ENCODE results near the gene CCDC148.
"Not testable (repeated sequence)": the region's sequence is repeated elsewhere in the genome, so short reads cannot be mapped to it uniquely, and the experiment has no call there.

Gene CCDC148

DNA sequence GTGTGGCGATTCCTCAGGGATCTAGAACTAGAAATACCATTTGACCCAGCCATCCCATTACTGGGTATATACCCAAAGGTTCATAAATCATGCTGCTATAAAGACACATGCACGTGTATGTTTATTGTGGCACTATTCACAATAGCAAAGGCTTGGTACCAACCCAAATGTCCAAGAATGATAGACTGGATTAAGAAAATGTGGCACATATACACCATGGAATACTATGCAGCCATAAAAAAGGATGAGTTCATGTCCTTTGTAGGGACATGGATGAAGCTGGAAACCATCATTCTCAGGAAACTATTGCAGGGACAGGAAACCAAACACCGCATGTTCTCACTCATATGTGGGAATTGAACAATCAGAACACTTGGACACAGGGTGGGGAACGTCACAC lies 17.5 kb downstream of the CCDC148 start:
- not testable (repeated sequence) for H3K9me3 ChIP-seq (ENCODE audit: control insufficient read depth in 2 of 2, low read length in 2 of 2); H3K4me3 ChIP-seq (ENCODE audit: low read length in 2 of 2); H3K36me3 ChIP-seq (ENCODE audit: control insufficient read depth in 2 of 2, insufficient read depth in 2 of 2, low read length in 2 of 2); H3K4me1 ChIP-seq (ENCODE audit: control insufficient read depth in 2 of 2, insufficient read depth in 2 of 2, low read length in 2 of 2); H3K27ac ChIP-seq (ENCODE audit: low read depth in 2 of 2, low read length in 2 of 2); H3K27me3 ChIP-seq (ENCODE audit: control insufficient read depth in 2 of 2, insufficient read depth in 2 of 2, low read length in 2 of 2); H3K9ac ChIP-seq (ENCODE audit: low read depth in 1 of 2, low read length in 2 of 2)

DNA sequence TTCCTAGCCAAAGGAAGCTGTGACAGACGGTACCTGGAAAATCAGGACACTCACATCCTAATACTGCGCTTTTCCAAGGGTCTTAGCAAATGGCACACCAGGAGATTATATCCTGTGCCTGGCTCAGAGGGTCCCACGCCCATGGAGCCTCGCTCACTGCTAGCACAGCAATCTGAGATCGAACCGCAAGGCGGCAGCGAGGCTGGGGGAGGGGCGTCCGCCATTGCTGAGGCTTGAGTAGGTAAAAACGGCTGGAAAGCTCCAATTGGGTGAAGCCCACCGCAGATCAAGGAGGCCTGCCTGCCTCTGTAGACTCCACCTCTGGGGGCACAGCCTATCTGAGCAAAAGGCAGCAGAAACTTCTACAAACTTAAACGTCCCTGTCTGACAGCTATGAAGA lies 22.8 kb downstream of the CCDC148 start:
- not testable (repeated sequence) for H3K27ac ChIP-seq (ENCODE audit: low read depth in 2 of 2, low read length in 2 of 2); H3K36me3 ChIP-seq (ENCODE audit: control insufficient read depth in 2 of 2, insufficient read depth in 2 of 2, low read length in 2 of 2); H3K9me3 ChIP-seq (ENCODE audit: control insufficient read depth in 2 of 2, low read length in 2 of 2); H3K27me3 ChIP-seq (ENCODE audit: control insufficient read depth in 2 of 2, insufficient read depth in 2 of 2, low read length in 2 of 2); H3K9ac ChIP-seq (ENCODE audit: low read depth in 1 of 2, low read length in 2 of 2); H3K4me1 ChIP-seq (ENCODE audit: control insufficient read depth in 2 of 2, insufficient read depth in 2 of 2, low read length in 2 of 2); H3K4me3 ChIP-seq (ENCODE audit: low read length in 2 of 2)

DNA sequence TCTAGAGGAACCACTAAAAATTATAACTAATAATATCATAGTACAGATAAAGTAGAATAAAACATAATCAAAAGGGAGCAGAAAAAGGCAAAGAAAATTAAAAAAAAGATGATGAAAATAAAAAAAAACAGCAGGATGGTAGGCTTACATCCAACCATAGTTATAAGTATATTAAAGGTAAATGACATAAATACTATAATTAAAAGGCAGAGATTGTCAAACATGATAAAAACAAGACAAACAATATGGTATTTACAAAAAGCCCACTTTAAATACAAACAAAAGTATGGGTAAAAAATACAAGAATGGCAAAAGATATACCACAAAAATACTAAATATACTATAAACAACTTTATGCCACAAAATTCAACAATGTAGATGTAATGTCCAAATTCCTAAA lies 24.4 kb downstream of the CCDC148 start:
- Histone ChIP-seq H3K9me3 (ENCODE audit: control insufficient read depth in 2 of 2, low read length in 2 of 2) (peaks cover 0 to 3% of the 10 kb centered on the region in 2 donors), H3K27me3 (ENCODE audit: control insufficient read depth in 2 of 2, insufficient read depth in 2 of 2, low read length in 2 of 2) (no peaks in the 10 kb centered on the region), H3K27ac (ENCODE audit: low read depth in 2 of 2, low read length in 2 of 2) (no peak overlapping the region), H3K9ac (ENCODE audit: low read depth in 1 of 2, low read length in 2 of 2) (no peak overlapping the region), H3K36me3 (ENCODE audit: control insufficient read depth in 2 of 2, insufficient read depth in 2 of 2, low read length in 2 of 2) (no peaks in the 10 kb centered on the region), H3K4me1 (ENCODE audit: control insufficient read depth in 2 of 2, insufficient read depth in 2 of 2, low read length in 2 of 2) (no peaks in the 10 kb centered on the region), H3K4me3 (ENCODE audit: low read length in 2 of 2) (no peak overlapping the region)

DNA sequence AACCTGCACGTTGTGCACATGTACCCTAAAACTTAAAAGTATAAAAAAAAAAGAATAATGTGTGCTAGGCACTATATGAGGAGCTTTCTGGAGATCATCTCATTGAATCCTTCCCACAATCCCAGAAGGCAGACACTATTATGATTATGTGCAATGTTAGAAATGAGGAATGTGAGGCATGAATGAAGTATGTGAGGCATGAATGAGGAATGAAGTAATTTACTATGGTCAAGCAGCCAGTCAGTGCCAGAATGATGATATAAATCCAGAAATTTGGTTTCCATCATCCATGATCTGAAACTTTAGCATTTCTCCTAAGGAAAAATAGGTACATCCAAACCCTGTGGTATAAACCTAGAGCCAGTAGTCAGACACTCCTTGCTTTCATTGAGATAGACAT lies 42.0 kb downstream of the CCDC148 start:
- Histone ChIP-seq H3K9ac (ENCODE audit: low read depth in 1 of 2, low read length in 2 of 2) (no peak overlapping the region), H3K27me3 (ENCODE audit: control insufficient read depth in 2 of 2, insufficient read depth in 2 of 2, low read length in 2 of 2) (no peaks in the 10 kb centered on the region), H3K36me3 (ENCODE audit: control insufficient read depth in 2 of 2, insufficient read depth in 2 of 2, low read length in 2 of 2) (no peaks in the 10 kb centered on the region), H3K4me3 (ENCODE audit: low read length in 2 of 2) (no peak overlapping the region), H3K4me1 (ENCODE audit: control insufficient read depth in 2 of 2, insufficient read depth in 2 of 2, low read length in 2 of 2) (no peaks in the 10 kb centered on the region), H3K27ac (ENCODE audit: low read depth in 2 of 2, low read length in 2 of 2) (no peak overlapping the region), H3K9me3 (ENCODE audit: control insufficient read depth in 2 of 2, low read length in 2 of 2) (peaks cover 0 to 5% of the 10 kb centered on the region in 2 donors)

DNA sequence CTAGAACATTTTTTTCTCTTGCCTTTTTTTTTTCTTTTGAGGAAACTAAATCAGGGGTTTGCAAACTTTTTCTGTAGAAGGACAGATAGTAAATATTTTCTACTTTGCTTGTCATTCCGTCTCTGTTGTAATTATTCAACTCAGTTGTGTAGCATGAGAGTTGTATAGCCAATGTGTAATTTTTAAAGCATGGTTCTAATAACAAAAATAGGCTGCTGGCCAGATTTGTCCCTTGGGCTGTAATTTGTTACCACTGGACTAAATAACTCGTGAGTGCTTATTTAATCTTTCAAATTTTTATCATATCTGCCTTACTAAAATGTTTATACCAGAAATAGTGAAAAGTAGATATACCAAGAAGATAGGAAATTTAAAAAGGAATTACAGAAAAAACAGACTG lies 43.0 kb downstream of the CCDC148 start:
- Histone ChIP-seq H3K9me3 (ENCODE audit: control insufficient read depth in 2 of 2, low read length in 2 of 2) (peaks cover 0 to 5% of the 10 kb centered on the region in 2 donors), H3K36me3 (ENCODE audit: control insufficient read depth in 2 of 2, insufficient read depth in 2 of 2, low read length in 2 of 2) (no peaks in the 10 kb centered on the region), H3K9ac (ENCODE audit: low read depth in 1 of 2, low read length in 2 of 2) (no peak overlapping the region)

DNA sequence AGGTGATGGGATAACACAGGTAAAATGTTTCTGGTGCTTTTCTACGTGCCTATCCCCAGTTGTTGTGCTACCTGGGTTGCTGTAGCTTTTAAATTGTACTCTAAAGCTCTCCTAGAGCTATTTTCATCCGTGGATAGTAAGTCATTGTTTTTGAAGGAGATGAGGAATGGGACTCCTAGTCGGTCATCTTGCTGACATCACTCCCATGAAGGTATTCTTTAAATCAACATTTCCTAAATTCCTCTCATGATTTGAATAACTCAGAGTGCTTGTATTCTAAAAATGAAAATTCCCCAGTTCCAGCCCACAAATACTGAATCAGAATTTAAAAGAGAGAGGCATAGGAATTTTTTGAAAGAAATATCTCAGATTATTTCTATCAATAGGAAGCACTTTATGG lies 44.3 kb downstream of the CCDC148 start:
- no peaks in the 10 kb centered on the region for H3K4me1 ChIP-seq (ENCODE audit: control insufficient read depth in 2 of 2, insufficient read depth in 2 of 2, low read length in 2 of 2)
- no peak overlapping the region for H3K4me3 ChIP-seq (ENCODE audit: low read length in 2 of 2)
- no peaks in the 10 kb centered on the region for H3K27me3 ChIP-seq (ENCODE audit: control insufficient read depth in 2 of 2, insufficient read depth in 2 of 2, low read length in 2 of 2)
- H3K9ac ChIP-seq (ENCODE audit: low read depth in 1 of 2, low read length in 2 of 2) = no peak overlapping the region
- no peaks in the 10 kb centered on the region for H3K36me3 ChIP-seq (ENCODE audit: control insufficient read depth in 2 of 2, insufficient read depth in 2 of 2, low read length in 2 of 2)
- H3K9me3 ChIP-seq (ENCODE audit: control insufficient read depth in 2 of 2, low read length in 2 of 2) = peaks cover 0 to 5% of the 10 kb centered on the region in 2 donors
- no peak overlapping the region for H3K27ac ChIP-seq (ENCODE audit: low read depth in 2 of 2, low read length in 2 of 2)

More for the DNA sequence above, 43.0 kb downstream of the CCDC148 start:
- H3K27ac ChIP-seq (ENCODE audit: low read depth in 2 of 2, low read length in 2 of 2) = no peak overlapping the region
- no peaks in the 10 kb centered on the region for H3K27me3 ChIP-seq (ENCODE audit: control insufficient read depth in 2 of 2, insufficient read depth in 2 of 2, low read length in 2 of 2)
- H3K4me1 ChIP-seq (ENCODE audit: control insufficient read depth in 2 of 2, insufficient read depth in 2 of 2, low read length in 2 of 2) = no peaks in the 10 kb centered on the region
- H3K4me3 ChIP-seq (ENCODE audit: low read length in 2 of 2) = no peak overlapping the region

DNA sequence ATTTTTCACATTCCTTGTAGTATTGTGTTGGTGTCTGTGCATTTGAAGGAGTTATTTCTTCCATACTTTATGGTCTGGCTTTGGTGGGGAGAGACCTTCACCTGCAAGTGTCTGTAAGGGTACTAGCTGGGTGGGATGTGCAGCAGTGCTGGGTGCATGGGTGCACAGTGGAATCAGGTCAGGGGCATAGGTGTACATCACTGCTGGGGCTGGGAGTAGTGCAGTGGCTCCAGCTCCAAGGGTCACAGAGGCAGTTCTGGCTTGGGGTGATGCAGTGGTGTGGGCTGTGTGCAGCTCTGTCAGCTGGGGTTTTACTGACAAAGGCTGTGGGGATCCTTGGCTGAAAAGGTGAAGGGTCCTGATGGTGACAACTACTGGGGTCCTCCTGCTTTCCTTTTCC lies 44.8 kb downstream of the CCDC148 start:
- Histone ChIP-seq H3K36me3 (ENCODE audit: control insufficient read depth in 2 of 2, insufficient read depth in 2 of 2, low read length in 2 of 2) (no peaks in the 10 kb centered on the region), H3K9ac (ENCODE audit: low read depth in 1 of 2, low read length in 2 of 2) (no peak overlapping the region), H3K9me3 (ENCODE audit: control insufficient read depth in 2 of 2, low read length in 2 of 2) (peaks cover 0 to 5% of the 10 kb centered on the region in 2 donors), H3K4me3 (ENCODE audit: low read length in 2 of 2) (no peak overlapping the region), H3K27ac (ENCODE audit: low read depth in 2 of 2, low read length in 2 of 2) (no peak overlapping the region), H3K4me1 (ENCODE audit: control insufficient read depth in 2 of 2, insufficient read depth in 2 of 2, low read length in 2 of 2) (no peaks in the 10 kb centered on the region), H3K27me3 (ENCODE audit: control insufficient read depth in 2 of 2, insufficient read depth in 2 of 2, low read length in 2 of 2) (no peaks in the 10 kb centered on the region)

DNA sequence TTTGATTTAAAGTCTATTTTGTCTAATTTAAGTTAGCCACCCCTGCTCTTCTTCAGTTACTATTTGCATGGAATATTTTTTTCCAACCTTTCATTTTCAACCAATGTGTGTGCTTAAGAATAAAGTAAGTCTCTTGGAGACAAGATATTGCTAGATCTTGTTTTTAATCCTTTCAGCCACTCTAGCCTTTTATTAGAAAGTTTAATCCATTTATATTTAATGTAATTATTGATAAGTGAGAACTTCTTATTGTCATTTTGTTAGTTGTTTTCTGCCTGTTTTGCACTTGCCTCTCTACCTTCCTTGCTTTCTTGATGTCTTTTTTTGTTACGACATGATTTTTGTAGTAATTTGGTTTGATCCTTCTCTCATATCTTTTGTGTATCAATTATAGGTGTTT lies 46.4 kb downstream of the CCDC148 start:
- no peaks in the 10 kb centered on the region for H3K36me3 ChIP-seq (ENCODE audit: control insufficient read depth in 2 of 2, insufficient read depth in 2 of 2, low read length in 2 of 2)
- H3K4me1 ChIP-seq (ENCODE audit: control insufficient read depth in 2 of 2, insufficient read depth in 2 of 2, low read length in 2 of 2) = no peaks in the 10 kb centered on the region
- H3K27ac ChIP-seq (ENCODE audit: low read depth in 2 of 2, low read length in 2 of 2) = no peak overlapping the region
- no peak overlapping the region for H3K9ac ChIP-seq (ENCODE audit: low read depth in 1 of 2, low read length in 2 of 2)
- H3K4me3 ChIP-seq (ENCODE audit: low read length in 2 of 2) = no peak overlapping the region
- no peaks in the 10 kb centered on the region for H3K9me3 ChIP-seq (ENCODE audit: control insufficient read depth in 2 of 2, low read length in 2 of 2)
- H3K27me3 ChIP-seq (ENCODE audit: control insufficient read depth in 2 of 2, insufficient read depth in 2 of 2, low read length in 2 of 2) = no peaks in the 10 kb centered on the region

DNA sequence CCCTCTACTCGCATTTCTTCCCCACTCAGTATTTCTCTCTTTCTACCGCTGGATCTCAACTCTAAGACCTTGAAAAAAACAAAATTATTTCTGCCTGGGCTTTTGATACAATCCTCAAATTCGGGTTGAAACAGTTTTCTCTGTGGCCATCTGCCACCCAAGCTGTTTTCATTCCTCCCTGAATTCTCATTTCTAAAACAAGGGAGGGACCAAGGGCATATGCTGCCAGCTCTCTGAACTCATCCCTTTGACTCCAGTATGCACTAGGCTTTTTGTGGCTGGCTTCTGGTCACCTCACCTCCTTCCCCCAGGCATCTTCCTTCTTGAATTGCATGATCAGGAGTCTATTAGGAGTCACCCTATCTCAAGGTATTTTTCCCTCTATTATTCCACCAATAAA lies 49.5 kb downstream of the CCDC148 start:
- H3K36me3 ChIP-seq (ENCODE audit: control insufficient read depth in 2 of 2, insufficient read depth in 2 of 2, low read length in 2 of 2) = no peaks in the 10 kb centered on the region

DNA sequence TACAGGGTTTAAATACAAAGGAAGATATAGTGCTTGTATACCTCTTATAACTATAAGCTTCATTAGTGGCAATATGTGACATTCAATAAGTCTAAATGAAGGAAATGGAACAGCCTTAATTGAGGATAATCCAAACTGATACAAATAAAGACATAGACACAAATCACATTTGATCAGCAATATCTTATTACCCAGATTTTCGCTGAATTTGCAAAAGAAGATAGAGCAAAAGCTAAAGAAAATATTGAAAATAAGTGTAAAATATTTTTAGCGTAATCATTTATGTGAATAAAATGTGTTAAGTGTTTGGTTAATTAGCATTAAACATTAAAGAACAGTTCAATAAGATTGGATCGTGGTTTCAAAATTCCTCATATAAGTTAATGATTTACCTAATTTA lies 51.2 kb downstream of the CCDC148 start:
- H3K9me3 ChIP-seq (ENCODE audit: control insufficient read depth in 2 of 2, low read length in 2 of 2) = no peaks in the 10 kb centered on the region
- no peak overlapping the region for H3K4me3 ChIP-seq (ENCODE audit: low read length in 2 of 2)
- H3K9ac ChIP-seq (ENCODE audit: low read depth in 1 of 2, low read length in 2 of 2) = no peak overlapping the region
- H3K36me3 ChIP-seq (ENCODE audit: control insufficient read depth in 2 of 2, insufficient read depth in 2 of 2, low read length in 2 of 2) = no peaks in the 10 kb centered on the region
- H3K27me3 ChIP-seq (ENCODE audit: control insufficient read depth in 2 of 2, insufficient read depth in 2 of 2, low read length in 2 of 2) = no peaks in the 10 kb centered on the region
- no peak overlapping the region for H3K27ac ChIP-seq (ENCODE audit: low read depth in 2 of 2, low read length in 2 of 2)
- no peaks in the 10 kb centered on the region for H3K4me1 ChIP-seq (ENCODE audit: control insufficient read depth in 2 of 2, insufficient read depth in 2 of 2, low read length in 2 of 2)

More for the DNA sequence above, 49.5 kb downstream of the CCDC148 start:
- Histone ChIP-seq H3K4me3 (ENCODE audit: low read length in 2 of 2) (no peak overlapping the region), H3K9ac (ENCODE audit: low read depth in 1 of 2, low read length in 2 of 2) (no peak overlapping the region), H3K9me3 (ENCODE audit: control insufficient read depth in 2 of 2, low read length in 2 of 2) (no peaks in the 10 kb centered on the region), H3K27ac (ENCODE audit: low read depth in 2 of 2, low read length in 2 of 2) (no peak overlapping the region), H3K27me3 (ENCODE audit: control insufficient read depth in 2 of 2, insufficient read depth in 2 of 2, low read length in 2 of 2) (no peaks in the 10 kb centered on the region), H3K4me1 (ENCODE audit: control insufficient read depth in 2 of 2, insufficient read depth in 2 of 2, low read length in 2 of 2) (no peaks in the 10 kb centered on the region)

DNA sequence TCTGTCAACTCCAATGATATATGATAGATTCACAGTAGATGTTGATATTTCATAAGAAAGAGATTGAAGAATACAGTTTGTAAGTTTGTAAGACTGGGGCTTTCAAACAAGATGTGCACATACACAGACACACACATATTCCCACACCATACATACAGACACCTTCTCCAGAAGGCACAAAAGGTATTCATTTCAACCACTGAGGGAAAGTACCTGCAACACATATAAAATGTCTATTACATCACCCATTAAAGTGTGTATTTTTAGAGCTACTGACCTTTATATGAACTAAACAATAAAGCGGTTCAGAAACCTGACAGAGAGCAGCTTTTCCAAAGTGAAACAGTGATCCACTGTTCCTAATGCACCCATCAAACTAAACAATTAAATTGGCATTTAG lies 53.3 kb downstream of the CCDC148 start:
- H3K9me3 ChIP-seq (ENCODE audit: control insufficient read depth in 2 of 2, low read length in 2 of 2) = no peaks in the 10 kb centered on the region
- no peaks in the 10 kb centered on the region for H3K4me1 ChIP-seq (ENCODE audit: control insufficient read depth in 2 of 2, insufficient read depth in 2 of 2, low read length in 2 of 2)
- H3K27ac ChIP-seq (ENCODE audit: low read depth in 2 of 2, low read length in 2 of 2) = no peak overlapping the region
- H3K36me3 ChIP-seq (ENCODE audit: control insufficient read depth in 2 of 2, insufficient read depth in 2 of 2, low read length in 2 of 2) = no peaks in the 10 kb centered on the region
- no peaks in the 10 kb centered on the region for H3K27me3 ChIP-seq (ENCODE audit: control insufficient read depth in 2 of 2, insufficient read depth in 2 of 2, low read length in 2 of 2)
- no peak overlapping the region for H3K4me3 ChIP-seq (ENCODE audit: low read length in 2 of 2)
- no peak overlapping the region for H3K9ac ChIP-seq (ENCODE audit: low read depth in 1 of 2, low read length in 2 of 2)
